ENCODE results near the gene MPP2.

MPP2 gene

GRCh38 chr17:43945074-43945829 is 37.9 kb upstream of the MPP2 start:
- no peak overlapping the region for H3K27ac ChIP-seq (ENCODE audit: low read length)
- H3K36me3 ChIP-seq (replicated peaks; ENCODE audit: low read depth, low read length) = no peaks in the 10 kb centered on the region
- TF ChIP-seq EZH2phosphoT487 (IDR thresholded peaks at IDR 0.05; ENCODE audit: low read depth) (no peak), CTCF (IDR thresholded peaks at IDR 0.05; ENCODE audit: low read depth, low read length) (no peak)

DNA sequence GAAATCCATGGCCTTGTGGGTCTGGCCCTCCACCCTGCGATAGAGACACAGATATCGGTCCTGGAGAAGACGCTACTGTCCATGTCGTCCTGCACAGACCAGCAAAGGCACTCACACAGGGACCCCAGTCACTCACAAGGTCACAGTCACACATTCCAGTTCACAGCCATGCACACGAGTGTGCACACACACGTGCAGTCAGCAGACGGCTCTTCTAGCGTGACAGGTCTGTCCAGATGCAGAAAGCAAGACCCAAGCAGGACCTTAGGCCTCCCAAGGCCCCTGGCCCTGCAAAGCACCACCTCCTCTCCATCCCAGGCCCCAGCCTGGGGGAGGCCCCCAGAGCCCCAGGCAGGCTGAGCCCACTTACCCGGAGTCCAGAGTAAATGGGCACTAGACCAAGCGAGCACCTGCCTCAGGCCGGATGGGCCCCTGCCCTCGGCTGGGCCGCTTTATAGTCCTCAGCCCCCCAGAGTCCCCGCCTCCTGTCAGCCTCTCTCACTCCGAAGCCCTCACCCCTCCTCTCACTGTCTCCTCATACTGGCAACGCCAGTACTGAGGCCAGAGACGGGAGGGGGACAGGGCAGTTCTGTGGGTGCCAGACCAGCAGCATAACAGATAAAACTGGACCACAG is 34.8 kb upstream of the MPP2 start, which contains the start of gene PPY:
TSS of gene PPY (minus strand) at position 426 of the 635 bp plus-strand sequence. CDS start 822 bp downstream, outside the sequence.
- H3K27ac ChIP-seq (ENCODE audit: low read length) = no peak within 1 kb of the TSS
- no peaks in the 10 kb centered on the region for H4K20me1 ChIP-seq (ENCODE audit: insufficient read depth, low read length)
- H3K36me3 ChIP-seq (replicated peaks; ENCODE audit: low read depth, low read length) = no peaks in the 10 kb centered on the region
- H2AFZ ChIP-seq (ENCODE audit: low read depth, low read length) = no peak within 1 kb of the TSS
- no peaks in the 10 kb centered on the region for H3K79me2 ChIP-seq (ENCODE audit: low read length)
- H3K9ac ChIP-seq (ENCODE audit: low read length) = no peak within 1 kb of the TSS
- no peaks in the 10 kb centered on the region for H3K27me3 ChIP-seq (ENCODE audit: low read depth, low read length)
- peaks cover 10% of the 10 kb centered on the region for H3K4me1 ChIP-seq (ENCODE audit: low read length)
- H3K4me2 ChIP-seq (ENCODE audit: low read length) = no peak within 1 kb of the TSS
- TF ChIP-seq CTCF (IDR thresholded peaks at IDR 0.05; ENCODE audit: low read depth, low read length) (no peak), EZH2phosphoT487 (IDR thresholded peaks at IDR 0.05; ENCODE audit: low read depth) (no peak)
- H3K4me3 ChIP-seq (ENCODE audit: low read length) = no peak within 1 kb of the TSS
- H3K9me3 ChIP-seq (ENCODE audit: insufficient read depth, low read length) = no peaks in the 10 kb centered on the region

More at GRCh38 chr17:43945074-43945829, 37.9 kb upstream of the MPP2 start:
- Histone ChIP-seq H3K4me2 (ENCODE audit: low read length) (no peak overlapping the region), H3K9me3 (ENCODE audit: insufficient read depth, low read length) (no peaks in the 10 kb centered on the region), H3K4me3 (ENCODE audit: low read length) (no peak overlapping the region), H3K9ac (ENCODE audit: low read length) (no peak overlapping the region), H4K20me1 (ENCODE audit: insufficient read depth, low read length) (no peaks in the 10 kb centered on the region), H3K4me1 (ENCODE audit: low read length) (peaks cover 7% of the 10 kb centered on the region), H2AFZ (ENCODE audit: low read depth, low read length) (no peak overlapping the region), H3K79me2 (ENCODE audit: low read length) (no peaks in the 10 kb centered on the region), H3K27me3 (ENCODE audit: low read depth, low read length) (no peaks in the 10 kb centered on the region)

DNA sequence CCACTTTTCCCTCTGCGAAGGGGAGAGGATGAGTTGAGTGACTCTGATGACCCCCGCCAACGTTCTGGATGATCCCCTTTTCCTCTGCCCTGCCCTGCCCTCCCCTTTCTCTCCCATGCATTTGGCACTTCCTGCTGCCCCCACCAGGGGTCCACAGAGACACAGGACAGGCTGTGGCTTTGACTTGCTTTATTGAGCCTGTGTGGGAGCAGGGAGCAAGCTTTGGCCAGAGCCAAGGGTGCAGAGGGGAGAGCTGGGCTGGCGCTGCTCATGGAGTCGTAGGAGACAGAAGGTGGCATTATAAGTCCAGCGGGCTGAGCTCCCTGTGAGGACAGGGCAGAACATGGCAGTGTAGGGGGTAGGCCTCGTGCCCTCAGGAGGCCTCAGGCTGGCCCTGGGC is 33.3 kb upstream of the MPP2 start:
- Histone ChIP-seq H3K9ac (ENCODE audit: low read length) (no peak overlapping the region), H3K9me3 (ENCODE audit: insufficient read depth, low read length) (no peaks in the 10 kb centered on the region)

More for the DNA sequence above, 33.3 kb upstream of the MPP2 start:
- Histone ChIP-seq H4K20me1 (ENCODE audit: insufficient read depth, low read length) (no peaks in the 10 kb centered on the region), H3K4me1 (ENCODE audit: low read length) (0 out of 2 replicates have a peak, but pooled peaks cover 4% of the 10 kb centered on the region), H3K27me3 (ENCODE audit: low read depth, low read length) (no peaks in the 10 kb centered on the region), H3K4me3 (ENCODE audit: low read length) (no peak overlapping the region), H3K36me3 (replicated peaks; ENCODE audit: low read depth, low read length) (no peaks in the 10 kb centered on the region), H3K79me2 (ENCODE audit: low read length) (no peaks in the 10 kb centered on the region), H3K4me2 (ENCODE audit: low read length) (no peak overlapping the region), H2AFZ (ENCODE audit: low read depth, low read length) (no peak overlapping the region), H3K27ac (ENCODE audit: low read length) (no peak overlapping the region)
- TF ChIP-seq CTCF (IDR thresholded peaks at IDR 0.05; ENCODE audit: low read depth, low read length) (peak; percentile 44), EZH2phosphoT487 (IDR thresholded peaks at IDR 0.05; ENCODE audit: low read depth) (no peak)

Data from OCI-LY3 (cell line).